ENCODE results near the gene EFNA1. TPM values are rescaled to one million over a fixed set of nuclear protein-coding genes. Genes with fewer than 3 reads are reported as not detected.
"Not testable (repeated sequence)": the region's sequence is repeated elsewhere in the genome, so short reads cannot be mapped to it uniquely, and the experiment has no call there.

The EFNA1 gene
- total and polyA plus RNA-seq, 2 of the 13 experiments (the other 11 are each of a cell fraction or from before 2014, with no cell fraction given): 81.8 to 874 TPM

- in situ Hi-C loops (cut with HindIII; ENCODE audit: extremely low pct_ligation_motif_present, low pct_unique_long_range_greater_than_20kb); CTCF ChIA-PET (ENCODE audit: low intra/inter-chr PET ratio, low total read pairs); H3K27me3 ChIP-seq (ENCODE audit: control insufficient read depth in 1 of 2, insufficient read depth in 2 of 2, low read length in 2 of 2); H3K27ac ChIP-seq (ENCODE audit: extremely low read length, insufficient read depth, low read length); ATAC-seq; FAIRE-seq; H3K9me3 ChIP-seq (ENCODE audit: low read length); H3K4me3 ChIP-seq (replicated peaks in 1 of 3; ENCODE audit: insufficient read depth in 1 of 3, low read depth in 2 of 3, low read length in 3 of 3); intact Hi-C loops (cut with micrococcal nuclease; ENCODE audit: unreplicated experiment); H3K79me2 ChIP-seq (ENCODE audit: insufficient read depth, low read length); H2AFZ ChIP-seq (ENCODE audit: low read length); H4K20me1 ChIP-seq (ENCODE audit: insufficient read depth, low read length); DNase-seq (ENCODE audit: low spot score); H3K9ac ChIP-seq (ENCODE audit: insufficient read depth, low read depth, low read length); H3K36me3 ChIP-seq (replicated peaks in 1 of 2; ENCODE audit: control insufficient read depth in 1 of 2, insufficient read depth in 2 of 2, low read length in 2 of 2); H3K4me2 ChIP-seq (ENCODE audit: low read depth, low read length); BruUV-seq (replicated peaks): not testable (repeated sequence)
- POLR2A ChIA-PET: interaction anchor here (0.6 kb wide), 1 partner anchor 27 kb away, joined by 3 read pairs; no protein-coding TSS in a partner anchor
- WGBS (ENCODE audit: low lambda C conversion rate): 18% methylated on average over 3 of the region's 3 CpGs
- H3K4me1 ChIP-seq (ENCODE audit: insufficient read depth, low read length): peaks cover 17% of the 10 kb centered on the region
These were observed 28.4 kb downstream of the EFNA1 start for GRCh38 chr1:155155996-155156643.

GRCh38 chr1:155158991-155159390 is 31.3 kb downstream of the EFNA1 start:
- H3K79me2 ChIP-seq (ENCODE audit: insufficient read depth, low read length): no peaks in the 10 kb centered on the region
- no peaks in the 10 kb centered on the region for H3K36me3 ChIP-seq (replicated peaks in 1 of 2; ENCODE audit: control insufficient read depth in 1 of 2, insufficient read depth in 2 of 2, low read length in 2 of 2)
- in situ Hi-C loops (cut with HindIII; ENCODE audit: extremely low pct_ligation_motif_present, low pct_unique_long_range_greater_than_20kb): no loop called here
- POLR2A ChIA-PET: no interaction called here
- H3K4me2 ChIP-seq (ENCODE audit: low read depth, low read length): no peak overlapping the region; the same call in 1 of the 2 replicates
- 0% methylated on average over 1 of the region's 1 CpG for WGBS (ENCODE audit: low lambda C conversion rate)
- TF ChIP-seq, protein P1, sequence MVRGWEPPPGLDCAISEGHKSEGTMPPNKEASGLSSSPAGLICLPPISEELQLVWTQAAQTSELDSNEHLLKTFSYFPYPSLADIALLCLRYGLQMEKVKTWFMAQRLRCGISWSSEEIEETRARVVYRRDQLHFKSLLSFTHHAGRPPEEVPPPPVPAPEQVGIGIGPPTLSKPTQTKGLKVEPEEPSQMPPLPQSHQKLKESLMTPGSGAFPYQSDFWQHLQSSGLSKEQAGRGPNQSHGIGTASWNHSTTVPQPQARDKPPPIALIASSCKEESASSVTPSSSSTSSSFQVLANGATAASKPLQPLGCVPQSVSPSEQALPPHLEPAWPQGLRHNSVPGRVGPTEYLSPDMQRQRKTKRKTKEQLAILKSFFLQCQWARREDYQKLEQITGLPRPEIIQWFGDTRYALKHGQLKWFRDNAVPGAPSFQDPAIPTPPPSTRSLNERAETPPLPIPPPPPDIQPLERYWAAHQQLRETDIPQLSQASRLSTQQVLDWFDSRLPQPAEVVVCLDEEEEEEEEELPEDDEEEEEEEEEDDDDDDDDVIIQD (CRISPR knock-in tag; IDR thresholded peaks at IDR 0.05; ENCODE audit: low read depth): no peak
- 0 out of 4 replicates have a peak, but pooled peaks of 1 of the 2 experiments have one; percentile 5 for TF ChIP-seq MAFK (conservative IDR thresholded peaks at IDR 0.05 in 1 of 2, IDR thresholded peaks at IDR 0.05 in 1 of 2; ENCODE audit: low read length in 2 of 2)
- no peak overlapping the region for H2AFZ ChIP-seq (ENCODE audit: low read length)
- no peak for DNase-seq (ENCODE audit: low spot score)
- FAIRE-seq: no peak
- H3K4me1 ChIP-seq (ENCODE audit: insufficient read depth, low read length): peaks cover 17% of the 10 kb centered on the region
- no peak overlapping the region for H3K9ac ChIP-seq (ENCODE audit: insufficient read depth, low read depth, low read length)
- CTCF ChIA-PET (ENCODE audit: low intra/inter-chr PET ratio, low total read pairs): no interaction called here
- ATAC-seq: no peak
- no peaks in the 10 kb centered on the region for H3K9me3 ChIP-seq (ENCODE audit: low read length)
- intact Hi-C loops (cut with micrococcal nuclease; ENCODE audit: unreplicated experiment): no loop called here
- no peaks in the 10 kb centered on the region; a peak in 1 of 5 replicates for H3K27me3 ChIP-seq (ENCODE audit: control insufficient read depth in 1 of 2, insufficient read depth in 2 of 2, low read length in 2 of 2)
- no peak overlapping the region for H3K4me3 ChIP-seq (replicated peaks in 1 of 3; ENCODE audit: insufficient read depth in 1 of 3, low read depth in 2 of 3, low read length in 3 of 3)
- BruUV-seq (replicated peaks): no TSS peak
- H4K20me1 ChIP-seq (ENCODE audit: insufficient read depth, low read length): no peaks in the 10 kb centered on the region
- H3K27ac ChIP-seq (ENCODE audit: extremely low read length, insufficient read depth, low read length): no peak overlapping the region

All from HepG2 (cell line).